Adrenal gland (tissue), 12 donors: ENCODE data around the gene CCDC66. TPM values are rescaled to one million over a fixed set of nuclear protein-coding genes. Genes with fewer than 3 reads are reported as not detected.

Experiments used
- DNase-seq, 7 donors: peaks; one replicate each; pipeline ENCODE4 v3.0.0-alpha.2; 2019 to 2020
- H3K27ac ChIP-seq, 5 donors: fragments of 200-600 bp; sonication (generic) in 4 of 5; 1 replicate in 3 of 5; 2 replicates in 2 of 5; pipeline versions ENCODE4 v1.5.1 to v1.8.0; 2016 to 2020; ENCODE audit warnings: mild to moderate bottlenecking in 1 of 5
- H3K27me3 ChIP-seq: fragments of 200-600 bp; 2 replicates; pipeline ENCODE4 v1.8.0; 2021
- H3K36me3 ChIP-seq, 2 donors: fragments of 200-600 bp; replicated peaks in 1 of 2; 1 replicate in 1 of 2; 2 replicates in 1 of 2; pipeline versions ENCODE4 v1.5.1 to v1.8.0; 2018 to 2022
- H3K4me1 ChIP-seq, 2 donors: fragments of 200-600 bp; replicated peaks in 1 of 2; 1 replicate in 1 of 2; 2 replicates in 1 of 2; pipeline versions ENCODE4 v1.5.1 to v1.8.0; 2018 to 2021
- H3K4me3 ChIP-seq, 4 donors: fragments of 200-600 bp; sonication (generic) in 3 of 4; one replicate each; pipeline ENCODE4 v1.5.1; 2016 to 2018
- H3K9me3 ChIP-seq, 3 donors: fragments of 200-600 bp; sonication (generic) in 1 of 3; replicated peaks in 1 of 3; 1 replicate in 2 of 3; 2 replicates in 1 of 3; pipeline versions ENCODE4 v1.5.1 to v1.8.0; 2016 to 2021
- POLR2A ChIP-seq, 2 donors: fragments of 450-650 bp; IDR thresholded peaks; one replicate each; pipeline ENCODE4 v1.6.1; 2017; ENCODE audit warnings: antibody characterized with exemption in 2 of 2, mild to moderate bottlenecking in 2 of 2, moderate library complexity in 1 of 2
- WGBS, 4 donors: extraction: QIAGEN DNeasy Blood & Tissue Kit in 2 of 4; methylation state at CpG; one replicate each; pipeline versions ENCODE4 v1.1.5 to v1.1.7; 2013 to 2017; 5-methylcytosine and 5-hydroxymethylcytosine counted together
- intact Hi-C, 2 donors: fragments of 100-400 bp; cut with DNase I; formaldehyde crosslinking; loops; one replicate each; pipeline versions ENCODE4 v1.14.1 to v1.15.0; 2022 to 2023
- polyA plus RNA-seq, 3 donors: library from polyadenylated mRNA; stranded (reverse); fragments of 200-250 nt in 2 of 3; fragments of 350-450 nt in 1 of 3; fragmentation: Illumina TruSeq in 1 of 3; extraction: RNeasy Lipid Tissue Mini Kit (QIAGEN cat#74804) in 1 of 3; gene quantifications; one replicate each; pipeline ENCODE4 v1.2.3, GENCODE V29; 2013 to 2014
- total RNA-seq, 9 donors: library from RNA; depleted of rRNA in 4 of 9; stranded (reverse); fragments of >200 nt in 4 of 9; fragments of 120-200 nt in 1 of 9; fragmentation: NEBNext Ultra II Directional in 1 of 9; extraction: Animal tissue kit (Norgen Biotek cat#: 25700) in 1 of 9; gene quantifications; one replicate each; pipeline versions ENCODE4 v1.1.0 to v1.2.4, GENCODE V29; 2013 to 2023
- TF ChIP-seq, protein P1 (sequence below), 6 experiments: fragments of 450-650 bp in 4 of 6; fragments of 200-600 bp in 2 of 6; sonication (generic) in 1 of 6; IDR thresholded peaks; 1 replicate in 5 of 6; 2 replicates in 1 of 6; pipeline versions ENCODE4 v1.5.1 to v1.8.0; 2016 to 2021; ENCODE audit warnings: antibody characterized with exemption in 6 of 6, mild to moderate bottlenecking in 2 of 6, moderate library complexity in 1 of 6
- donor health status: healthy with polysubstance abuse.
- donor health status: Bipolar disorder and iron deficiency.
- donor health status: DM: yes; HTN: yes; CAD: no.
- donor health status: DM: no; HTN: no; CAD: no.
- donor health status: DM: no; HTN: no; CAD: no.
- donor health status: DM: yes; HTN: yes; CAD: no.

CCDC66 gene
- total and polyA plus RNA-seq, 12 donors: 6.6 to 35.9 (median 18.5) TPM

DNA sequence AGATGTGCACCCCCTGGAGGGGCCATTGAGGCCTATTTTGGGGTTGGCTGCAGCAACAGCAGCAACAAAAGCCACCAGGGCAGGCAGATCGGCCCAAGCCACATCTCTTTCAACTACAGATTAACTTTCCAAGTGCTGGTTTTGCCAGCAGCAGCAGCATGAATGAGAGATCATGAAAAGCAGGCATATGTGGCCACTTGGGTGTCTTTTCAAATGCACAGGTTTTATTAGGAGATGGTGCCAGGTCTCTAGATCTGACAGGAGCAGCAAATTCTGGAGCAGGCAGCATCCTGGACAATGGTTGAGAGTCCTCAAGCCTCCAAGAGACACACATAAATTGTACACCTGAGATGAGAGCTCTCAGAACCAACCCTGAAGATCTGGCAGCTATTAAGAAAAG, 31.7 kb upstream of the CCDC66 start:
- intact Hi-C loops: no loop called here
- H3K9me3 ChIP-seq: no peaks in the 10 kb centered on the region
- no peaks in the 10 kb centered on the region for H3K27me3 ChIP-seq
- no peaks in the 10 kb centered on the region for H3K4me1 ChIP-seq
- DNase-seq: no peak
- TF ChIP-seq, protein P1, sequence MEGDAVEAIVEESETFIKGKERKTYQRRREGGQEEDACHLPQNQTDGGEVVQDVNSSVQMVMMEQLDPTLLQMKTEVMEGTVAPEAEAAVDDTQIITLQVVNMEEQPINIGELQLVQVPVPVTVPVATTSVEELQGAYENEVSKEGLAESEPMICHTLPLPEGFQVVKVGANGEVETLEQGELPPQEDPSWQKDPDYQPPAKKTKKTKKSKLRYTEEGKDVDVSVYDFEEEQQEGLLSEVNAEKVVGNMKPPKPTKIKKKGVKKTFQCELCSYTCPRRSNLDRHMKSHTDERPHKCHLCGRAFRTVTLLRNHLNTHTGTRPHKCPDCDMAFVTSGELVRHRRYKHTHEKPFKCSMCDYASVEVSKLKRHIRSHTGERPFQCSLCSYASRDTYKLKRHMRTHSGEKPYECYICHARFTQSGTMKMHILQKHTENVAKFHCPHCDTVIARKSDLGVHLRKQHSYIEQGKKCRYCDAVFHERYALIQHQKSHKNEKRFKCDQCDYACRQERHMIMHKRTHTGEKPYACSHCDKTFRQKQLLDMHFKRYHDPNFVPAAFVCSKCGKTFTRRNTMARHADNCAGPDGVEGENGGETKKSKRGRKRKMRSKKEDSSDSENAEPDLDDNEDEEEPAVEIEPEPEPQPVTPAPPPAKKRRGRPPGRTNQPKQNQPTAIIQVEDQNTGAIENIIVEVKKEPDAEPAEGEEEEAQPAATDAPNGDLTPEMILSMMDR (IDR thresholded peaks at IDR 0.05): no peak
- no peak for TF ChIP-seq POLR2A (IDR thresholded peaks at IDR 0.05)
- whole genome bisulfite sequencing, 4 donors: 63 to 88% (median 66%) methylated on average over 1 of the region's 1 CpG
- no peaks in the 10 kb centered on the region for H3K36me3 ChIP-seq
- no peak overlapping the region for H3K27ac ChIP-seq
- H3K4me3 ChIP-seq: no peak overlapping the region

DNA sequence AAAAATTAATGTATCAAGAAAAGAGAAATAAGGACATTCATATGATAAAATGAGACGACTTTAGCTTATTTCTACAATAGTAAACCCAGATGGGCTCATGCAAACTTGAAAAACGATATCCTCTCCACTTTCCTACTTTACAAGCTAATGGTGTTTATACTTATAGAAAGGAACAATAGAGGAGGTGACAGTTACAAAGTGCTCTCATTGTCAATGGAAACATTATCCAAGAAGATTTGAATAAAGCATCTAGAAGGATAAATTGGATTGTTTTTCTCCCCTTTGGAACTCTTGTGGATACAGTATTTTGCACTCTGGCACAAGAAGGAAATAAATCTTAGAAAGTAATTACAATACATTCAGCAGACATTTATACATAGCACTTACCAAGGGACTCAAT, 20.2 kb upstream of the CCDC66 start:
- no peak for DNase-seq
- intact Hi-C loops: no loop called here
- TF ChIP-seq, protein P1 (IDR thresholded peaks at IDR 0.05): no peak
- no peak for TF ChIP-seq POLR2A (IDR thresholded peaks at IDR 0.05)
- Histone ChIP-seq H3K9me3 (no peaks in the 10 kb centered on the region), H3K27me3 (no peaks in the 10 kb centered on the region), H3K4me1 (no peaks in the 10 kb centered on the region), H3K4me3 (no peak overlapping the region), H3K36me3 (no peaks in the 10 kb centered on the region), H3K27ac (no peak overlapping the region)
- 46 to 60% (median 51%) methylated on average over 2 of the region's 2 CpGs for WGBS, 4 donors

DNA sequence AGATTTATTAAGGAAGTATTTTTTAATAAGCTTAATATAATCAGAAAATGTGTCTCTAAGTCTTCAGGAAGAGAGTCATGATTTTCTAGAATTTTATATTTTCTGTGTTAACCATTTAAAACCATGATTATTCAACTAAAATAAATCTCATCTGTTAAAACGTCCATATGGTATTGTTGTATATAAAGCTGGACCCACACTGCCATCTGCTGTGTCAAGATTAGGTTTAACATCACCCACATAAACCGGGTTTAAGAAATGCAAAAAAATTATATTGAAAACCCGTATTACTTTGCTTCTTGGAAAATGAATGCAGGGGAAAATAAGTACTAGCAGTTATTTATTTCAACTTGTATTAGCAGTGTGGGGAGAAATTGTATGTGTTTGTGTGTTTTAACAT, 9.5 kb upstream of the CCDC66 start:
- no peak overlapping the region for H3K27ac ChIP-seq
- no peaks in the 10 kb centered on the region for H3K4me1 ChIP-seq
- no peaks in the 10 kb centered on the region for H3K36me3 ChIP-seq
- H3K27me3 ChIP-seq: no peaks in the 10 kb centered on the region
- no peak for DNase-seq
- TF ChIP-seq, protein P1 (IDR thresholded peaks at IDR 0.05): no peak
- no peak for TF ChIP-seq POLR2A (IDR thresholded peaks at IDR 0.05)
- H3K9me3 ChIP-seq: no peaks in the 10 kb centered on the region
- WGBS, 4 donors: 23 to 29% (median 26%) methylated on average over 3 of the region's 3 CpGs
- intact Hi-C loops: no loop called here
- no peak overlapping the region for H3K4me3 ChIP-seq

DNA sequence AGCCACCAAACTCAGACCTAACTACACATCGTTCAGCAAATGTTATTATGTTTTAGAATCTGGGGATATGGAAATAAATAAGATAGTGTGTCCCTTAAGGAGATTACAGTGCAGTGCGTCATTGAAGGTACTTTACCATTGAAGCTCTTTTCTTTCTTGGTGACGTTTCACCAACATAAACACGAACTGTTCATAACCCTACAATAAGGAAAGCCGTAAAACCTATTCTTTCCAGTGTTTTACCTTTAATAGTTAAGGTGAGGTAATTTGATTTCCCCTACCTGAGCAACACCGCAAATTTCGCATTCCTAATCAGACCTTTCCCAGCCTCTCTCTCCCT, 826 bp downstream of the CCDC66 start:
- Histone ChIP-seq H3K27ac (peak overlapping the region in 2 of 5 donors; percentile 79 to 90), H3K27me3 (no peaks in the 10 kb centered on the region), H3K36me3 (peaks cover 0 to 12% of the 10 kb centered on the region in 2 donors), H3K4me3 (peak overlapping the region in 3 of 4 donors; percentile 19 to 88 (median 80)), H3K9me3 (no peaks in the 10 kb centered on the region), H3K4me1 (peaks cover 9 to 21% of the 10 kb centered on the region in 2 donors)
- TF ChIP-seq, protein P1 (IDR thresholded peaks at IDR 0.05): peak in 1 of 6 experiments; percentile 7
- no peak for TF ChIP-seq POLR2A (IDR thresholded peaks at IDR 0.05)
- intact Hi-C loops: no loop called here
- WGBS, 4 donors: 17 to 28% (median 26%) methylated on average over 7 of the region's 7 CpGs
- no peak for DNase-seq
